SK-N-MC (cell line): ENCODE results near the gene MRPL40.

Experiments used
- DNase-seq: peaks from one replicate; pipeline ENCODE4 v3.0.0-alpha.2; 2011; ENCODE audit warnings: low read depth, low spot score
- H3K27ac ChIP-seq: fragments of 200-600 bp; sonication (generic); 2 replicates; pipeline ENCODE4 v1.5.1; 2016; ENCODE audit warnings: mixed run types
- H3K36me3 ChIP-seq: fragments of 200-600 bp; sonication (generic); 2 replicates; pipeline ENCODE4 v1.6.1; 2017; ENCODE audit warnings: antibody characterized with exemption, low read length, mixed read lengths; ENCODE audit not compliant: insufficient read depth
- H3K4me3 ChIP-seq: fragments of 200-600 bp; sonication (generic); 2 replicates; pipeline ENCODE4 v1.5.1; 2016
- H3K9ac ChIP-seq: fragments of 200-600 bp; sonication (generic); 2 replicates; pipeline ENCODE4 v1.8.0; 2017; ENCODE audit warnings: mixed run types, mixed read lengths; ENCODE audit not compliant: insufficient read length
- H3K9me3 ChIP-seq: fragments of 200-600 bp; sonication (generic); 2 replicates; pipeline ENCODE4 v1.6.1; 2017; ENCODE audit warnings: low read depth, mild to moderate bottlenecking, antibody characterized with exemption, low read length, moderate library complexity, mixed read lengths
- EZH2 ChIP-seq: fragments of 200-600 bp; sonication (generic); IDR thresholded peaks from one replicate; pipeline ENCODE4 v1.6.1; 2017; ENCODE audit warnings: antibody characterized with exemption
- FOXP2 ChIP-seq: optimal IDR thresholded peaks from 2 replicates; pipeline ENCODE3; 2011; ENCODE audit warnings: mild to moderate bottlenecking, moderate library complexity; ENCODE audit not compliant: insufficient read depth; ENCODE audit errors: extremely low read length, control extremely low read depth
- POLR2AphosphoS5 ChIP-seq: IDR thresholded peaks from 2 replicates; pipeline ENCODE4 v1.6.1; 2012; ENCODE audit warnings: mild to moderate bottlenecking, low read depth, low read length, borderline replicate concordance

The MRPL40 gene

DNA sequence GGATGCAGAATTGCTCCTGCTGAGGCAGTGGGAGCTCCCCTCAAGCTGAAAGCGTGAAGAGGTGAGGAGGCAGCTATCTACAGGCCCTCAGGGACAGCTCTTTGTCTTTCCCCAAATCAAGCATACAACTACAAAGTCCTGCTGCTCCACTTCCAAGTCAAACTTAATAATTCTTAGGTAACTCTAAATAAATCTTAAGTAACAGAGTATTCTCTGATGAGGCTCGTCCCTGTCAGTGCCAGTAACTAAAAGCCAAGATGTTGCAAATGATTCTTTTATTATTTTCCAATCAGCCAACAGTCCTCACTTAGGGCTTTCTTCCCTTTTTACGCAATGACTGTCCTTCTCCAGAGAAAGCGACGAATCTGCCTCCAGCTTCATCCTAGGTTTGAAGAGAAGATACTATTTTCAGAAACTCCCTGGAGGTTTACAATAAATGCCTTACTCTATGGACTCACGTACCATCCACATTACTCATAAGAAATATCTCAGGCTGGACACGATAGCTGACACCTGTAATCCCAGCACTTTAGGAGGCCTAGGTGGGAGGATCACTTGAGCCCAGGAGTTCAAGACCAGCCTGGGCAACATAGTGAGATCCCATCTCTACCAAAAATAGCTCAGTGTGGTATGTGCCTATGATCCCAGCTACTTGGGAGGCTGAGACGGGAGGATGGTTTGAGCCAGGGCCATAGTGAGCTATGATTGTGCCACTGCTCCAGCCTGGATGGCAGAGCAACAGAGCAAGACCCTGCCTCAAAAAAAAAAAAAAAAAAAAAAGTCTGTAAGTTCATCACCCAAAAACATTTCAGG, 18.2 kb downstream of the MRPL40 start:
- peaks cover 37% of the 10 kb centered on the region; the same call in 1 of the 2 replicates for H3K36me3 ChIP-seq

DNA sequence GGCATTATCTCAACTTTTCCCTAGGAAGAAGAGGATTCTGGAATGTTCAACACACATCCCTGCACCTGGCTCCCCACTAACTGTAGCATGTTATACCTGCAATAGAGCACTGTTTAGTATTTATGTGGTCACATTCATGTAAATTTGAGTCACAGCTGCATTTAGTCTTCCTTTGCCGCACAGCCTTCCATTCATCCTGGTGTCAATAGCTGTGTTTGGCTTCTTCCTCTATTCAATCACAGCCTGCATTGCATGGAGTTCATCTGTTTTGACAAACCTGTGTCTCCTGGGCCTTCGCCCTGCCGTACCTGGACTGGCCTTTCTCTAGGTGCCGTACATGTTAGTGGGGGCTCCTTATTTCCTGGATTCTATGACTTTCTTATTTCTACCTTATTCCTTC, 19.2 kb downstream of the MRPL40 start:
- Histone ChIP-seq H3K9ac (no peak overlapping the region), H3K27ac (no peak overlapping the region), H3K4me3 (no peak overlapping the region), H3K36me3 (peaks cover 47% of the 10 kb centered on the region), H3K9me3 (no peaks in the 10 kb centered on the region)
- TF ChIP-seq EZH2: no peak
- TF ChIP-seq POLR2AphosphoS5: no peak
- TF ChIP-seq FOXP2: no peak
- no peak for DNase-seq

More for the DNA sequence above, 18.2 kb downstream of the MRPL40 start:
- no peaks in the 10 kb centered on the region for H3K9me3 ChIP-seq
- DNase-seq: no peak
- H3K4me3 ChIP-seq: no peak overlapping the region
- no peak overlapping the region for H3K9ac ChIP-seq
- H3K27ac ChIP-seq: no peak overlapping the region
- no peak for TF ChIP-seq POLR2AphosphoS5
- TF ChIP-seq FOXP2: no peak
- TF ChIP-seq EZH2: no peak

- DNase-seq: no peak
- Histone ChIP-seq H3K27ac (no peak overlapping the region), H3K9me3 (no peaks in the 10 kb centered on the region), H3K36me3 (peaks cover 59% of the 10 kb centered on the region), H3K4me3 (no peak overlapping the region), H3K9ac (no peak overlapping the region)
- TF ChIP-seq POLR2AphosphoS5 (no peak), FOXP2 (no peak), EZH2 (no peak)
Measured at GRCh38 chr22:19453718-19454117, 21.4 kb downstream of the MRPL40 start.

DNA sequence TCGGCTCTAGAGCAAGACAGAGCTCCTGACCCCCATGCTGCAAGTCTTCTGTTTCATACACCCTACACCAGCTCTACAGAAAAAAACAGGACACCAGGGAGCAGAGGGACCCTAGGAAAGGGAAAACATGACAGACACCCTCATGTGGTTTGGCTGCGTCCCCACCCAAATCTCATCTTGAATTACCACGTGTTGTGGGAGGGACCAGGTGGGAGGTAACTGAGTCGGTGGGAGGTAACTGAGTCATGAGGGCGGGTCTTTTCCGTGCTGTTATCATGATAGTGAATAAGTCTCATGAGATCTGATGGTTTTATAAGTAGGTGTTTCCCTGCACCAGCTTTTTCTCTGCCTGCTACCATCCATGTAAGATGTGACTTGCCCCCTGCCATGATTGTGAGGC, 21.8 kb downstream of the MRPL40 start:
- H3K4me3 ChIP-seq: no peak overlapping the region
- peaks cover 56% of the 10 kb centered on the region for H3K36me3 ChIP-seq
- no peak overlapping the region for H3K9ac ChIP-seq
- no peak overlapping the region for H3K27ac ChIP-seq
- DNase-seq: no peak
- TF ChIP-seq FOXP2: no peak
- no peak for TF ChIP-seq POLR2AphosphoS5
- no peak for TF ChIP-seq EZH2
- H3K9me3 ChIP-seq: no peaks in the 10 kb centered on the region

- DNase-seq: no peak
- TF ChIP-seq POLR2AphosphoS5: no peak
- TF ChIP-seq FOXP2: no peak
- TF ChIP-seq EZH2: no peak
- Histone ChIP-seq H3K4me3 (no peak overlapping the region), H3K9me3 (no peaks in the 10 kb centered on the region), H3K27ac (no peak overlapping the region), H3K9ac (no peak overlapping the region), H3K36me3 (peaks cover 51% of the 10 kb centered on the region)
Measured at GRCh38 chr22:19455033-19455432, 22.7 kb downstream of the MRPL40 start.

DNA sequence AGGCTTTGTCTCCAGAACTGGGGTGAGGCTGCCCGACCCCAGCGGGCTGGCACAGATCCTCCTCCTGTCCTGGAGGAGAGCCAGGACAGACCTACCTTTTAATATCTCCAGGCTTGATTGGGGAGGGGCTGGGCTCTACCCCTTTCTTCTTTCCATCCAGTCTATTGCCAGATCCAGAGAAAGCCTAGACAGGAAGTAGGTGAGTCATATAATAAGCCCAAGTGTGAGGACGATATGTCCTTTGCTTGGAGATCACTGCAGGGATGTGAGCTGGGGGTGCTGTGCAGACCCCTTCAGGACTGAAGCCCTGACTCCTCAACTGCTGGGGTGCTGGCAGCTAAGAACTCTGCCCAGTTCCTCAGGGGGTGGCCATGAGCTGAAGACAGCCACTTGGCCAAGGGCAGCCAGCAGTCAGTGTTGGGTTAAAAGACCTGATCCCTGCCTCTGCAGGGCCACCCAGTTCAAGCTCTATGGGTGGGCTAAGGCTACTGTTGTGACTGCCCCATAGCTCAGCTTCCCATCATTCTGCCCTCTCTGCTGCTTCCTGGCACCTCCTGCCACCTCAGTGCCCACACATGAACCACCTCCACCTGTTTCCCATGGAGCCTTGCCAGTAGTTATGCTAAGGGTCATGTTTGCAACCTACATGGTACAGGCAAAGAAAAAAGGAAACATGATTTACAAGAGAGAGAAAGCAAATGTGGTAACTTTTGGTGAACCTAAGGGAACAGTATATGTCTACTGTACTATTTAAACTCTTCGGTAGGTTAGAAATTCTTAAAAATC, 23.4 kb downstream of the MRPL40 start:
- TF ChIP-seq FOXP2 (no peak), EZH2 (no peak), POLR2AphosphoS5 (no peak)
- no peak for DNase-seq
- Histone ChIP-seq H3K4me3 (no peak overlapping the region), H3K36me3 (peaks cover 51% of the 10 kb centered on the region), H3K27ac (no peak overlapping the region), H3K9me3 (no peaks in the 10 kb centered on the region), H3K9ac (no peak overlapping the region)

GRCh38 chr22:19456541-19456940, 24.2 kb downstream of the MRPL40 start:
- TF ChIP-seq EZH2: no peak
- no peak for TF ChIP-seq POLR2AphosphoS5
- H3K9me3 ChIP-seq: no peaks in the 10 kb centered on the region
- H3K9ac ChIP-seq: no peak overlapping the region
- no peak for DNase-seq
- peaks cover 56% of the 10 kb centered on the region for H3K36me3 ChIP-seq
- H3K27ac ChIP-seq: no peak overlapping the region
- H3K4me3 ChIP-seq: no peak overlapping the region

GRCh38 chr22:19457828-19458428, 25.6 kb downstream of the MRPL40 start:
- H3K9ac ChIP-seq: no peak overlapping the region
- no peaks in the 10 kb centered on the region for H3K9me3 ChIP-seq
- TF ChIP-seq POLR2AphosphoS5 (no peak), EZH2 (no peak), FOXP2 (no peak)
- H3K36me3 ChIP-seq: peaks cover 59% of the 10 kb centered on the region
- no peak for DNase-seq
- H3K27ac ChIP-seq: no peak overlapping the region
- no peak overlapping the region for H3K4me3 ChIP-seq

DNA sequence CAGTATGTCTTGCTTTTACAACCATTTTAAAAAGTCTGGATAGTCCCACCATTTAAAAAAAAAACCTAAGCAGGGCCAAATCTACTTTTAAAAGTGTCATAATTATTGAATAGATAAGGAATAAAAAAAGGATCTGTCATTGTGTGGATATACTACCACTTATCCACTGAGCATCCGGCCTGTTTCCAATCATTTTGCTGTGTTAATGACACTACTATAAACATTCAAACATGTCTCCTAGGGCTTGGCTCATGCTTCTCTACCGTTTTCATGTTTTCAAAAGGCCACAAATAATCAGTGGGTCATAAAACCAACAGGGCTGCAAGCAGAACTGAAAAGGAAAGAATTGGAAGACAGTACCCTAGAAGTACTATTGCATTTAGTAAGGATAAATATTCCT, 27.7 kb downstream of the MRPL40 start:
- TF ChIP-seq POLR2AphosphoS5: no peak
- no peak for TF ChIP-seq FOXP2
- TF ChIP-seq EZH2: no peak
- no peak overlapping the region for H3K9ac ChIP-seq
- H3K27ac ChIP-seq: no peak overlapping the region
- no peaks in the 10 kb centered on the region for H3K9me3 ChIP-seq
- H3K36me3 ChIP-seq: peaks cover 60% of the 10 kb centered on the region
- no peak for DNase-seq
- H3K4me3 ChIP-seq: no peak overlapping the region
